ENCODE results near the gene LYRM4. TPM values are rescaled to one million over a fixed set of nuclear protein-coding genes. Genes with fewer than 3 reads are reported as not detected.

LYRM4 gene
- total RNA-seq, 1 experiment from 2014 or later: 44.3 TPM

GRCh38 chr6:5152460-5152859 lies 108.3 kb downstream of the LYRM4 start:
- Histone ChIP-seq H2BK15ac (ENCODE audit: low read depth, low read length) (no peak overlapping the region), H3K4me1 (ENCODE audit: insufficient read depth, low read length) (no peaks in the 10 kb centered on the region), H4K91ac (ENCODE audit: insufficient read length, low read depth, low read length) (no peak overlapping the region), H3T11ph (ENCODE audit: low read length) (no peak overlapping the region), H3K4me2 (ENCODE audit: insufficient read depth, insufficient read length, low read length) (no peak overlapping the region), H3K56ac (ENCODE audit: insufficient read length, low read depth, low read length) (no peak overlapping the region), H3K18ac (ENCODE audit: insufficient read length, low read depth, low read length) (no peak overlapping the region), H3K23ac (ENCODE audit: insufficient read length, low read depth, low read length) (no peak overlapping the region), H3K27ac (ENCODE audit: insufficient read length, low read depth, low read length) (no peak overlapping the region), H2BK5ac (ENCODE audit: insufficient read length, low read length) (no peak overlapping the region), H2BK12ac (ENCODE audit: insufficient read length, low read depth, low read length) (no peak overlapping the region), H2AK5ac (ENCODE audit: insufficient read length, low read length) (no peak overlapping the region), H3K9me3 (ENCODE audit: control insufficient read depth, low read depth, low read length) (no peaks in the 10 kb centered on the region), H2BK20ac (ENCODE audit: low read depth, low read length, poor library complexity, severe bottlenecking) (no peak overlapping the region), H3K23me2 (ENCODE audit: insufficient read length, low read depth, low read length, poor library complexity, severe bottlenecking) (no peaks in the 10 kb centered on the region), H4K20me1 (ENCODE audit: control insufficient read depth, insufficient read depth, insufficient read length) (no peaks in the 10 kb centered on the region), H3K27me3 (ENCODE audit: insufficient read depth, low read length) (no peaks in the 10 kb centered on the region), H3K9ac (ENCODE audit: extremely low read depth, insufficient read length, low read length) (no peak overlapping the region), H3K79me1 (ENCODE audit: insufficient read depth, low read depth, low read length, poor library complexity, severe bottlenecking) (no peaks in the 10 kb centered on the region), H2BK120ac (ENCODE audit: low read depth, low read length, poor library complexity, severe bottlenecking) (no peak overlapping the region), H4K8ac (replicated peaks; ENCODE audit: insufficient read length, low read depth, low read length) (no peak overlapping the region), H3K4ac (ENCODE audit: low read depth, low read length) (no peak overlapping the region), H3K79me2 (ENCODE audit: insufficient read depth, low read length) (no peaks in the 10 kb centered on the region), H4K5ac (ENCODE audit: insufficient read length, low read depth, low read length) (no peak overlapping the region), H2AFZ (ENCODE audit: low read length) (no peak overlapping the region), H3K14ac (ENCODE audit: insufficient read depth, low read length) (no peak overlapping the region)
- Mint-ChIP-seq H3K27ac (0 out of 7 replicates have a peak overlapping the region, but pooled peaks of 1 of the 3 experiments have one; percentile 51), H3K4me3 (no peak overlapping the region), H3K27me3 (ENCODE audit: low read depth) (no peaks in the 10 kb centered on the region), H3K9me3 (no peaks in the 10 kb centered on the region), H3K36me3 (ENCODE audit: insufficient read depth in 1 of 3, low read depth in 3 of 3) (no peaks in the 10 kb centered on the region; a peak in 1 of 7 replicates), H3K4me1 (no peaks in the 10 kb centered on the region)
- no CpG with 5 or more reads among the region's 9 CpGs for WGBS (ENCODE audit: extremely low coverage, insufficient read length, low lambda C conversion rate)
- DNase-seq: no peak
- TF ChIP-seq CTCF (conservative IDR thresholded peaks at IDR 0.05): no peak

All from H9 (cell line).